HG03520 (cell line): ENCODE measurements around the gene LSM4.

Experiments used
- ATAC-seq: cut with Tn5 transposase; IDR thresholded peaks from one replicate; pipeline ENCODE4 v1.9.1; 2021; ENCODE audit warnings: mild to moderate bottlenecking, moderate library complexity; ENCODE audit not compliant: unreplicated experiment

LSM4 gene

GRCh38 chr19:18279266-18279515 lies 43.7 kb downstream of the LSM4 start:
- ATAC-seq, result no peak

DNA sequence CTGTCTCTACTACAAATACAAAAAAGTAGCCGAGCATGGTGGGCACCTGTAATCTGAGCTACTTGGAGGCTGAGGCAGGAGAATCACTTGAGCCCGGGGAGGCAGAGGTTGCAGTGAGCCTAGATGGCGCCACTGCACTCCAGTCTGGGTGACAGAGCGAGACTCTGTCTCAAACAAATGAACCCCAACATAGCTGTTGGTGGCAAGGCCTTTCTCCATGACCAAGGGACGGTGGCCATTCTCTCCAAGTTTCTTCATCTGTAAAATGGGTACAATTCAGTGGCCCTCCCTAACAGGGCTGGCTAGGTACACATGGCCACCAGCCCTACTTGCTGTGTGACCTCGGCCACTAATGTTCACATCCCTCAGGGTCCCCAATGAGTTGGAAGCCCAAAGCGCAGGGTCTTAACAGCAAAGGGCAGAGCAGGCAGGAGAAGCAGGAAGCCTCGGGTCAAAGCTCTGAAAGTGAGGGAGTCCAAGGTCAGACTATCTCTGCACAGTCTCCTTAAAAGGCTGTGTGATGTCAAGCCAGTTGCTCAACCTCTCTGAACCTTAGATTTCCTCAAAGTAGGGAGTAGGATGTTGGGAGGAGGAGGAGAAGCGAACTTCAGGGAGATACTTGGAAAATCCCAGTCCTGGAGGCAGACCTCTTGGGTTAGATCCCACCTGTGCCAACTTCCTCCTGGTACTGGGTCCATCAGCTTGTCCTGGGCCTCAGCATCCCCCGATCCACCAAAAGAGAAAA lies 44.2 kb downstream of the LSM4 start:
- ATAC-seq, result no peak

- no peak for ATAC-seq
These were observed 48.0 kb downstream of the LSM4 start for GRCh38 chr19:18274781-18275356.

GRCh38 chr19:18274219-18274780 lies 48.6 kb downstream of the LSM4 start, which contains the start of gene IQCN:
Gene IQCN (minus strand): TSS chr19:18274452. CDS start chr19:18269478, 4,974 bp downstream.
- no peak for ATAC-seq

DNA sequence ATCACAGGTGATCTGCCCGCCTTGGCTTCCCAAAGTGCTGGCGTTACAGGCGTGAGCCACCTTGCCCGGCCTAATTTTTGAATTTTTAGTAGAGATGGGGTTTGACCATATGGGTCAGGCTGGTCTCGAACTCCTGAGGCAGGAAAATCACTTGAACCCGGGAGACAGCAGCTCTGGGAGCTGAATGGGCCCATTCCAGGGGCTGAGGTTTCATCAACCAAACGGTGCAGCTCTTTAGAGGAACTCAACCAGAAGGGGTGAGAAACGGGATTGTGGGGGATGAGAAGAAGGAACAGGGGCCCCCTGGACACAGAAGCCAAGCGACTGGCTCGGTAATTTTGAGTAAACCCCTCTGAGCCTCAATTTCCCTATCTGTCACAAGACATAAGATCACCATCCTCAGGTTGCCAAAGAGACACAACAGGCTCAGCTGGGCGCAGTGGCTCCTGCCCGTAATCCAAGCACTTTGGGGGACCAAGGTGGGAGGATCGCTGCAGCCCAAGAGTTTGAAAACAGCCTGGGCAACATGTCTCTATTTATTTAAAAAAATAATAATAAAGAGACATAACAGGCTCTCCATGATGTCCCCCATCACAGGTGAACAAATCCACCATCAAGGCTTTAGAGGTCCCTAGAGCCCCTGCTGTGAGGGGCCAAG lies 49.2 kb downstream of the LSM4 start:
- ATAC-seq, result no peak

GRCh38 chr19:18271433-18271841 lies 51.4 kb downstream of the LSM4 start:
- ATAC-seq, result no peak

DNA sequence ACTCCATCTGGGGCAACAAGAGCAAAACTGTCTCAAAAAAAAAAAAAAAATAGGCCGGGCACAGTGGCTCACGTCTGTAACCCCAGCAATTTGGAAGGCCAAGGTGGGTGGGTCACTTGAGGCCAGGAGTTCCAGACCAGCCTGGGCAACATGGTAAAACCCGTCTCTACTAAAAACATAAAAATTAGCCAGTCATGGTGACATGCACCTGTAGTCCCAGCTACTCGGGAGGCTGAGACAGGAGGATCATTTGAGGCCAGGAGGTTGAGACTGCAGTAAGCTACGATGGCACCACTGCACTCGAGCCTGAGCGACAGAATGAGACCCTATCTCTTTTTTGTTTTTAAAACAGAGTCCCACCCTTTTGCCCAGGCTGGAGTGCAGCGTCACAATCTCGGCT lies 52.5 kb downstream of the LSM4 start:
- no peak for ATAC-seq

DNA sequence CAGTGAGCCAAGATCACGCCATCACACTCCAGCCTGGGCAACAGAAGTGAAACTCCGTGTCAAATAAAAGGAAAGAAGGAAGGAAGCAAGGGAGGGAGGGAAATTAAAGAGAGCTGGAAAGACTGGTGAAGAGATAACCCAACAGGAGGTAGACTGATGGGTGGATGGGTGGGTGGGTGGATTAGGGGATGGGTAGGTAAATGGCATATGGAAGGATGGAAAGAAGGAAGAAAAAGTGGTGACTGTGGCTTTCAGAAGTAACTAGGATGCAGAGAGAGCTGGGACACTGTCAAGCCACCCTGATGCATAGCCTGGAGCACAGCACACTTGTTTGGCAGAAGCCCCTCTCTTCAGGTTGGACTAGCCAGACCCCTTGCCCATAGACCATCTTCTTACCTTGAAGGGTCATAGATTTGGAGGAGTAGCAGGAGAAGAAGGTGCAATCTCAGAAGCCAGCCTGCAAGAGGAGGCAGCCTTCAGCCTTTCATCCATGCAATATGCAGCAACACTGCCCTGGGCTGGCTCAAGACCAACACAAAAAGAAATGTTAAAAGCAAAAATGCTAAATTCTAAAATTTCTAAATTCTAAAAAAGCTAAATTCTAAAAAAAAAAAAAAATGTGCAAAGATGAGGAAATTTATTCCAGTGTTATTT lies 53.7 kb downstream of the LSM4 start:
- ATAC-seq, result no peak

DNA sequence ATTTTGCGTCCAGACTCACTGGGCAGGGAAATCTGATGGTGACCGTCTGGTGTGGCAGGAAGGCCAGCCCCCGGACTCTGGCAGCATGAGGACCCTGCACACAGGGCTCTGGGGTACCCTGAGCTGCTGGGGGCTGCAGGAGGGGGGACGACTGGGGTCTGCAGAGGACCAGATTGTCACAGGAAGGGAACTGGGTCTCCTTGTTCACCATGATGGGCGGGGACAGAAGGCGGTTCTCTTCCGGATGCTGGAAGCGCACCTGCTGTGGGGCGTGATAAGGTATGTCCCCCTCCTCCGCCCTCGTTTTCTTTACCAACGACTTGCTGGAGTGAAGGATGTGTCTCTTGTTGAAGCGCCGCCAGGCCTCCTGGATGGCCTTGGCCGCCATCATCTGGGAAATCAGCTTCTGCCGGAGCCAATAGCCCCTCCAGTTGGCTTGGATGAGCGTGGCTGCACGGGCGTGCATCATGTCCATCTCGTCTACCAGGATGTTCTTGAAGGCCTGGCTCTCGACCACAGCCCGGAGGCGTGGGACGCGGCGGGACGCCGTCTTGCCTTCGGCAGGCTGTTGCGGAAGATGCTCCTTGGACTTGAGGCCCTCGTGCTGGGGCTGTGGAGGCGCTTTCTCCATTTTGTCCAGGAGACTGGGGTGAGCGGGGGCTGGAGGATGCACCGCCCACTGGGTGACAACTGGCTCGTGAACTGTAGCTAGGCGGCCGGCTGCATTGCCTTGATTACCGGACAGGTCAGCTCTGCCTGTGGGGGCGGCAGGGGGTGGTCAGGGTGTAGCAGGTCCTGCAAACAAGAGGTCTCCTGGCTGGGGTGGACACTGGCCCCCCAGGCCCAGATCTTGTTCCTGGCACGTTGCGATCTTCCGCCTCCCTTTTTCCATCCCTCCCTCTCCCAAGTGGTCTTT lies 55.8 kb downstream of the LSM4 start:
- no peak for ATAC-seq

GRCh38 chr19:18265582-18265981 lies 57.3 kb downstream of the LSM4 start:
- no peak for ATAC-seq

- ATAC-seq, result no peak
These were observed 57.8 kb downstream of the LSM4 start for GRCh38 chr19:18264971-18265540.

GRCh38 chr19:18264137-18264854 lies 58.6 kb downstream of the LSM4 start:
- no peak for ATAC-seq

DNA sequence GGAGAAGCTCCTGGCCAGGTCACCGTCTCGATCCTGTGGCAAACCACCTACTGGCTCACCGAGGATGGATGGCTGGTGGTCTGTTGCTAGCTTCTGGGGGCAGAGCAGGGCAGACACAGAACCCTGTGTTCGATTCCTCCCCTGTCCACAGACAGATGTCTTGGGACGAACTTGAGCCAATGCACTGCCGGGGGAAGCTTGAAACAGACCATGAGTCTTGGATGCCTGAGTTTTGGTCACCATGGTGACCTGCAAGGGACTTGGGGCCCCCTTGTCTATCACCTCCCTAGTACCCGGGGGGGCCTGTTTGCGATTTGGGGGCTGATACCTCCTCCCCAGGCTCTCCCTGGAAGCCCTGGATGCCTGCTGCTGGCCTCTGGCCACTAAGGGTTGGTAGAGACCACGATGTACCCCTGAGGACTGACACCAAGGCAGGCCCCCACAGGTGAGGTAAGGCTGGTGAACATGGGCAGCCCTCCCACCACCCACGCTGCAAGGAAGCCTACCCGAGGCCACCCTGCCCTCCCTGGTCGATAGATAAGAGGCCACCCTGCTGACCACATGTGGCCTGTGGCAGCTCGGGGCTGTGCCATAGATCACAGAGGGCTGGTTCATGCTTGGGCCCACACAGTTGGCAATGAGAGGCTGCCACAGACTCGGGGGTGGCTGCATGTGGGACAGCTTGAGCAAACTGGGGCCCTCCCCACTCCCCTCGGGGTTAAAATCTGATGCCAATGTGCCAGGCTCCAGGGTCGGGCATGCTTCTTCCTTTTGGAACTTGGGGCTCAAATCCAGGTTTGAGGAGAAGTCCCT lies 59.3 kb downstream of the LSM4 start:
- ATAC-seq, result no peak

DNA sequence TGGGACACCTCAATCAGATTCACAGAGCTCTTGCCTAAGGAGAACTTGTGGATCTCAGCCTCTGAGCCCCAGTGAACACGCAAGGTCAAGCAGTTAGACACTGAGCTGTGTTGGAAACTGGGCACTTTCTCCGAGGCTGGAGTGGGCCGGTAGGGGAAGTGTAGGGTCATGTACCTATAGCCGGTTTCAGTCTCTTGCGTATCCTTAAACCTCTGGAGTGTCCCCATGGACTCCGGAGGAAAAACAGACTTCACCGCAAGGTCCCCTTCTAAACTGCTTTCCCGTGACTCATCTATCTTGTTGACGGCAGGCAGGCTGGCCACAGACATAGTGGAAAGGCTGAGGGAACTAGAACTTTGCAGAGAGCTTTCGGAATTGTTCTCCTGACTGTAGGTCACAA lies 60.0 kb downstream of the LSM4 start:
- no peak for ATAC-seq

- no peak for ATAC-seq
These were observed 60.7 kb downstream of the LSM4 start for GRCh38 chr19:18262144-18262543.

GRCh38 chr19:18261474-18261873 lies 61.4 kb downstream of the LSM4 start:
- ATAC-seq, result no peak

- no peak for ATAC-seq
These were observed 63.0 kb downstream of the LSM4 start for GRCh38 chr19:18259893-18260292.

DNA sequence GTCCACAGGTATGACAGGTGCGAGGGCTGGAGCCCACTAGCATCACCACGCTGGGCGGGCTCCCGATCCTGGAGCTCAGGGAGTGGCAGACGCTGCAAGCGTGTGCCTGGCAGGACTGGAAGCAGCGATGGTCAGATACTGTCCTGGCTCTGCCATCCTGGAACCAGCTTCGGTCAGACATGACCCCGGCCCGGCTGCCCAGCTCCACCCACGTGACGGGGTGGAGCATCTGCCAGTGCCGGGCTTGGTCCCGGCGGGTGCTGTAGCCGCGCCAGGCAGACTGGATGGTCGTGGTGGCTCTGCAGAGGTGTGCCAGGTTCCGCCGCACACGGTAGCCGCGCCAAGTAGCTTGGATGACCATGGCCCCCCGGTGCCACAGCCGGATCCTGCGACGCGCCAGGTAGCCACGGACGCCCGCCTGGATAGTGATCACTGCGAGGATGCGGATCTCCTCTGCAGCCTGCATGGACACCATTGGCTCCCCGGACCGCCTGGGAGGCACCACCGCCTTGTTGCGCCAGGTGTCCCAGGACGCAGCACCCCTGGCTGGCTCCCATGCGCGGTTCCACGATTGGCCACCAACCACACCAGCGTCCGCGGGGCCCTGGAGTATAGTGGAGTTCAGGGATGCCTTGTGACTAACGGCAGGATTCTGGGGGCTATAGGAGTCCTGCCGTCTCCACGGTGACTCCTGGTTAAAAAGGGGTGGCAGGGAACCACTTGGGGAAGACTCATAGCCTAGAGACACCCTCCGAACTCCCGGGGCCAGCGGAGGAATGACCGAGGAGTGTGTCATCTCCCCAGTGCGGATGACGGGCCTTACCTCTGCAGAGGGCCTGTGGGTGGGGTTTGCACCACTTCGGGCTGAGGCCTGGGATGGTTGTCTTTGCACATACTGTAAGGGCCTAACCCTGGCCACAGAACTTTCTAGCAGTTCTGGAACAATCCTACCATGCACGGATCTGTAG lies 65.1 kb downstream of the LSM4 start:
- no peak for ATAC-seq
